ENCODE results near the gene CACNA2D3. TPM values are rescaled to one million over a fixed set of nuclear protein-coding genes. Genes with fewer than 3 reads are reported as not detected.

The CACNA2D3 gene
- polyA plus RNA-seq, 3 donors, result 8.3 to 21.5 (median 10.4) TPM

GRCh38 chr3:54830658-54831057 is 708.3 kb downstream of the CACNA2D3 start:
- H3K36me3 Mint-ChIP-seq, result no peaks in the 10 kb centered on the region
- peaks cover 0 to 1% (median 0%) of the 10 kb centered on the region in 3 donors for H3K27me3 Mint-ChIP-seq (ENCODE audit: low read depth in 3 of 3)
- TF ChIP-seq, protein P1, sequence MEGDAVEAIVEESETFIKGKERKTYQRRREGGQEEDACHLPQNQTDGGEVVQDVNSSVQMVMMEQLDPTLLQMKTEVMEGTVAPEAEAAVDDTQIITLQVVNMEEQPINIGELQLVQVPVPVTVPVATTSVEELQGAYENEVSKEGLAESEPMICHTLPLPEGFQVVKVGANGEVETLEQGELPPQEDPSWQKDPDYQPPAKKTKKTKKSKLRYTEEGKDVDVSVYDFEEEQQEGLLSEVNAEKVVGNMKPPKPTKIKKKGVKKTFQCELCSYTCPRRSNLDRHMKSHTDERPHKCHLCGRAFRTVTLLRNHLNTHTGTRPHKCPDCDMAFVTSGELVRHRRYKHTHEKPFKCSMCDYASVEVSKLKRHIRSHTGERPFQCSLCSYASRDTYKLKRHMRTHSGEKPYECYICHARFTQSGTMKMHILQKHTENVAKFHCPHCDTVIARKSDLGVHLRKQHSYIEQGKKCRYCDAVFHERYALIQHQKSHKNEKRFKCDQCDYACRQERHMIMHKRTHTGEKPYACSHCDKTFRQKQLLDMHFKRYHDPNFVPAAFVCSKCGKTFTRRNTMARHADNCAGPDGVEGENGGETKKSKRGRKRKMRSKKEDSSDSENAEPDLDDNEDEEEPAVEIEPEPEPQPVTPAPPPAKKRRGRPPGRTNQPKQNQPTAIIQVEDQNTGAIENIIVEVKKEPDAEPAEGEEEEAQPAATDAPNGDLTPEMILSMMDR (IDR thresholded peaks at IDR 0.05), result peak; percentile 88
- WGBS (ENCODE audit: insufficient coverage), result 93% methylated on average over 4 of the region's 8 CpGs
- H3K9me3 Mint-ChIP-seq, result peaks cover 0 to 9% (median 4%) of the 10 kb centered on the region in 7 donors
- no peaks in the 10 kb centered on the region for H3K4me1 Mint-ChIP-seq
- no peak overlapping the region for H3K4me3 Mint-ChIP-seq
- no peak overlapping the region for H3K4me3 ChIP-seq (replicated peaks in 1 of 3; ENCODE audit: low read depth in 2 of 3, low read length in 3 of 3)
- no peaks in the 10 kb centered on the region for H4K20me1 ChIP-seq (ENCODE audit: insufficient read depth, low read length)
- no peak overlapping the region for H3K4me2 ChIP-seq (replicated peaks; ENCODE audit: extremely low read depth, low read length, poor library complexity, severe bottlenecking)
- H3K9me3 ChIP-seq (replicated peaks in 1 of 2; ENCODE audit: control insufficient read depth in 1 of 2, insufficient read depth in 1 of 2, low read length in 2 of 2), result peaks cover 0 to 7% of the 10 kb centered on the region in 2 donors
- no peaks in the 10 kb centered on the region for H3K4me1 ChIP-seq (ENCODE audit: control insufficient read depth in 1 of 2, insufficient read depth in 2 of 2, low read length in 2 of 2)
- no peak overlapping the region for H2AFZ ChIP-seq (ENCODE audit: insufficient read depth, low read depth, low read length, poor library complexity, severe bottlenecking)
- H3K27ac Mint-ChIP-seq, result no peak overlapping the region
- no peaks in the 10 kb centered on the region for H3K36me3 ChIP-seq (replicated peaks in 1 of 2; ENCODE audit: control insufficient read depth in 1 of 2, insufficient read depth in 2 of 2, low read length in 2 of 2)
- peak in 2 of 3 donors; percentile 9 to 17 for DNase-seq
- no peak overlapping the region for H3K9ac ChIP-seq (ENCODE audit: insufficient read depth, low read length, poor library complexity, severe bottlenecking)
- H3K27ac ChIP-seq (ENCODE audit: low read depth in 1 of 2, low read length in 2 of 2), result no peak overlapping the region
- H3K27me3 ChIP-seq (ENCODE audit: control insufficient read depth in 2 of 2, insufficient read depth in 2 of 2, low read length in 2 of 2), result no peaks in the 10 kb centered on the region
- H3K79me2 ChIP-seq (ENCODE audit: insufficient read depth, low read length), result no peaks in the 10 kb centered on the region
- intact Hi-C loops (cut with micrococcal nuclease), result no loop called here

- TF ChIP-seq, protein P1 (IDR thresholded peaks at IDR 0.05), result no peak
- DNase-seq, result no peak
- H4K20me1 ChIP-seq (ENCODE audit: insufficient read depth, low read length), result no peaks in the 10 kb centered on the region
- Mint-ChIP-seq H3K4me1 (no peaks in the 10 kb centered on the region), H3K27me3 (ENCODE audit: low read depth in 3 of 3) (peaks cover 0 to 1% (median under 1%) of the 10 kb centered on the region in 3 donors), H3K9me3 (peaks cover 0 to 9% (median 4%) of the 10 kb centered on the region in 7 donors), H3K36me3 (no peaks in the 10 kb centered on the region), H3K4me3 (no peak overlapping the region), H3K27ac (no peak overlapping the region)
- no peak overlapping the region for H2AFZ ChIP-seq (ENCODE audit: insufficient read depth, low read depth, low read length, poor library complexity, severe bottlenecking)
- H3K4me1 ChIP-seq (ENCODE audit: control insufficient read depth in 1 of 2, insufficient read depth in 2 of 2, low read length in 2 of 2), result no peaks in the 10 kb centered on the region
- intact Hi-C loops (cut with micrococcal nuclease), result no loop called here
- no peaks in the 10 kb centered on the region for H3K79me2 ChIP-seq (ENCODE audit: insufficient read depth, low read length)
- no peaks in the 10 kb centered on the region for H3K27me3 ChIP-seq (ENCODE audit: control insufficient read depth in 2 of 2, insufficient read depth in 2 of 2, low read length in 2 of 2)
- no peak overlapping the region for H3K4me2 ChIP-seq (replicated peaks; ENCODE audit: extremely low read depth, low read length, poor library complexity, severe bottlenecking)
- H3K27ac ChIP-seq (ENCODE audit: low read depth in 1 of 2, low read length in 2 of 2), result no peak overlapping the region
- peaks cover 0 to 7% of the 10 kb centered on the region in 2 donors for H3K9me3 ChIP-seq (replicated peaks in 1 of 2; ENCODE audit: control insufficient read depth in 1 of 2, insufficient read depth in 1 of 2, low read length in 2 of 2)
- H3K9ac ChIP-seq (ENCODE audit: insufficient read depth, low read length, poor library complexity, severe bottlenecking), result no peak overlapping the region
- no peaks in the 10 kb centered on the region for H3K36me3 ChIP-seq (replicated peaks in 1 of 2; ENCODE audit: control insufficient read depth in 1 of 2, insufficient read depth in 2 of 2, low read length in 2 of 2)
- 97% methylated on average over 2 of the region's 2 CpGs for WGBS (ENCODE audit: insufficient coverage)
- no peak overlapping the region for H3K4me3 ChIP-seq (replicated peaks in 1 of 3; ENCODE audit: low read depth in 2 of 3, low read length in 3 of 3)
These were observed 708.8 kb downstream of the CACNA2D3 start for GRCh38 chr3:54831112-54831511.

All from CD14-positive monocyte (primary cell).